Fibroblast of mammary gland (primary cell): ENCODE measurements around the gene RGS6.

ENCODE experiments used
- DNase-seq: peaks from one replicate; pipeline ENCODE4 v3.0.0-alpha.2; 2010; ENCODE audit warnings: low read depth
- H3K4me3 ChIP-seq: 2 replicates; pipeline ENCODE4 v1.5.1; 2011; ENCODE audit warnings: low read depth, mild to moderate bottlenecking, low read length, moderate library complexity; ENCODE audit not compliant: control insufficient read depth
- CTCF ChIP-seq: conservative IDR thresholded peaks from 2 replicates; pipeline ENCODE4 v1.5.1; 2011; ENCODE audit warnings: low read depth, low read length, inconsistent platforms; ENCODE audit not compliant: control insufficient read depth, insufficient read depth

Gene RGS6

GRCh38 chr14:72284176-72284575, 351.9 kb downstream of the RGS6 start:
- no peak overlapping the region for H3K4me3 ChIP-seq
- TF ChIP-seq CTCF = no peak
- no peak for DNase-seq

- no peak for DNase-seq
- no peak for TF ChIP-seq CTCF
- no peak overlapping the region for H3K4me3 ChIP-seq
These were observed 358.0 kb downstream of the RGS6 start for GRCh38 chr14:72290241-72290640.

GRCh38 chr14:72291908-72292688, 359.9 kb downstream of the RGS6 start:
- no peak overlapping the region for H3K4me3 ChIP-seq
- DNase-seq = peak; percentile 28
- peak; percentile 36 for TF ChIP-seq CTCF

- no peak for TF ChIP-seq CTCF
- H3K4me3 ChIP-seq = no peak overlapping the region
- no peak for DNase-seq
These were observed 360.4 kb downstream of the RGS6 start for GRCh38 chr14:72292689-72293024.

GRCh38 chr14:72301352-72301751, 369.1 kb downstream of the RGS6 start:
- TF ChIP-seq CTCF = no peak
- DNase-seq = no peak
- no peak overlapping the region for H3K4me3 ChIP-seq

GRCh38 chr14:72303930-72304329, 371.7 kb downstream of the RGS6 start:
- no peak overlapping the region for H3K4me3 ChIP-seq
- no peak for DNase-seq
- no peak for TF ChIP-seq CTCF
